GM18519 (cell line): Measurements from ENCODE around the gene HERC2.
"Not testable (repeated sequence)": the region's sequence is repeated elsewhere in the genome, so short reads cannot be mapped to it uniquely, and the experiment has no call there.

Experiments used
- ATAC-seq: cut with Tn5 transposase; IDR thresholded peaks from one replicate; pipeline ENCODE4 v1.9.1; 2021; ENCODE audit warnings: mild to moderate bottlenecking, moderate library complexity; ENCODE audit not compliant: unreplicated experiment, low FRiP score

HERC2 gene

DNA sequence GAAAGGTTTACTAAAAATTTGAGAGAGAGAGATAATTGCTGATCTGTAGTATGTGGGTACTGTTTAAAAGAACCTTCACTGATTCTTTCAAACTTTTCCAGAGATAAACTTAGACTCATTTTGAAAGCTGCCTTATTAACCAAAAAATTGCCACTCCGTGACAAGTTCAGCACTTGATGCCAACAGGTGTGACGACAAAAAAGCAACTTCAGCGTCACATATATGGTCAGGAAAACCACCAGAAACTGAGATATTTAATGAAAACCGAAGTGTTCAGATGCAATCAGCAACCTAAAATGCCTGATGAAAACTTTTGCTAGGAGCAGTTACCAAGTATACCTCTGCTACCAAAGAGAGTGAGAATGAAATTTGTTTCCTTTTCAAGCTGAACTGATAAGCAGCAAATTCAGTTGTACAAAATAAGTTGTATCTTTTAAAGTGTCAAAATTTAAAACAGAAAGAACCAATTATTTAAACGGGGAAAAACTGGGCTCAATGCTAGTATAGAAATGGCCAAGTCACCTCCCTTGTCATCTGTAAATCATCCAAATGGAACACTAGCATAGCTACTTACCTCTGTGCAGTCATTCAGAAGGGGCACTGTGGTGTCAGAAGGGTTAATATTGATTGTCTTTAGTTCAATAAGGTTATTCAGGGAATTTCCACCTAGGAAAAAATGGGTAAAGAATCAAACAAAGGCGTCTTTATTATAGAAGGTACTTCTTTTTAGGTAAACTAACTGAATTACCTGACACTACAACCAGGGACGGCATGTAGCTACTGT is 131.4 kb downstream of the HERC2 start:
- no peak for ATAC-seq

DNA sequence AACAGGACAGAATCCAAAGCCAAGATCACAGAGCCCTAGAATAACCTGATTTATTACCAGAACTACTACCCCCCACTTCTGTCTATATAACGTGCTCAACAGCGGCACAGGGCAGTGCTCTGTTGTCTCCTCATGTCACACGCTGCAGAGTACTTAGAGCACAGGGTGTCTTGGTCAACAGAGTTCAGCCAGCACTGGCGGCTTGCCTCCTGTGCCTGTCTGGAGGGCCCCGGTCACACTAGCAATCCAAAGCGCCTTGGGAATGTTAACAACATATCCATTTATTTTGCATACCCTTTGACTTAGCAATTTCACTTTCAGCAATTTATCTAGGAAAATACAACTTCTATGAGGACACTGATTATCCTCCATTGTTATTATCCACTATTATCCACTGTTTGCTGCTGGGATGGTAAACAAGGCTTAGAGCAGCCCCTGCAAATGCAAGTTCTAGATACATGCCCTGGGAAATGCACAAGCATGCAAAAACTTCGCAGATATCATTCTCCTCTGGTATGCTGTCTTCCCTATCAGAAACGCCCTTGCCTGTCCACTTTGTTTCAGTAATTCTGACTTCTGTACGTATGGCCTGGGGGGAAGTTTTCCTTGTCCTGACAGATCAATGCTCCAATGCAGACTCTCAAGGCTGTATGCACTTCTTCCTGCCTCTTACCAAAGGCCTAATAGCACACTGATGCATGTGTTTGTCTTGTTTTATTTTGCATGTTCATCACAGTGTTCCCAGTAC is 136.7 kb downstream of the HERC2 start:
- no peak for ATAC-seq

DNA sequence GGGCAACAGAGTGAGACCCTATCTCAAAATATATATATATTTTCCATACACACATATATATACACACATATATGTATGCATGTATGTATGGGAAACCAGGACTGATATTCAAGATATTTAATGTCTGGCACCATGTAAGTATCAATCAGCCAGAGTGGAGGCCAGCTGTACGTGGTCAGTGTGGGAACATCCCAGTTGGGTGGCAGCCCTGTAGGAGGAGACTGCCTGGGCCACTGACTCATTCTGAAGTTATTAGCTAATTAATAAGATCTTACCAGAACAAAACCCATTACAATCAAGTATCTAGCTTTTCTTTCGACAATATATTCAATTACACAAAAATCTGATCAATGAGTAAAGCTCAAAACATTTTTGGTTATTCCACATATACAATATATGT is 137.8 kb downstream of the HERC2 start:
- no peak for ATAC-seq

DNA sequence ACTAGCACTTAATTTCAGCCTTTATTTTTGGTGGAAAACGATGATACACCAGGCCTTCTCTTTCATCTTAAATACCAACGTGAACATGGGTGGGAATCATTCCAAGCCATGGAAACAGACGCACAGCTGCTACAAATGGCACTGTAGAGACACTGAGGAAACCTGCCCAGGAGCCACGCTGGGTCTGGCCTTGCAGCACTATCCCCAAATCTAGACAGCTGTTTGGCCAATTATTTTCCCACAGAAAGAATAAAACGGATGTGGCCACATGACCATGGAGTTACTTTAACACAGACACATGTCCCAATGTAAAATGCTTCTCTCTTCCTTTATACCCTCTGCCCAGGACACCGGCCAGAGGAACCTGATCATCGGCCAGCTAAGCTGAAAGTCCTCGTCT is 139.2 kb downstream of the HERC2 start:
- no peak for ATAC-seq

DNA sequence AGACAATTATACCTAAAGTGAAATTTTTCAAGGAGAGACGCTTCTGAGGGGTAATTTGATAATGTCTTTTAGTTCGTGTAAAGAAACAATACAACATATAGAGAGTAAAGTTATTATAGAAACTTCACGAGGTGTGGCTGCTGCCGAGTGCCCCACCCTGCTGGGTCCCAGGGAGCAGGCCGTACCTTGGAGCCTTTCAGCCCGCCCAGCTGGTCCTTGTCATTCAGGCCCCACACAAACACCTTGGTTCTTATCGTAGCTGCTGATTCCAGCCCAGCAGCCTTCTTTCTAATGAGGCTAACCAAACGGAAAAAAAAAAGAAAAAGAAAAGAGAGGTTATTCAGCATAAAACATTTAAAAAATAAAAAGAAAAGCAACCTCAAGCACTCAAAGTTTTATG is 139.8 kb downstream of the HERC2 start:
- ATAC-seq = no peak

DNA sequence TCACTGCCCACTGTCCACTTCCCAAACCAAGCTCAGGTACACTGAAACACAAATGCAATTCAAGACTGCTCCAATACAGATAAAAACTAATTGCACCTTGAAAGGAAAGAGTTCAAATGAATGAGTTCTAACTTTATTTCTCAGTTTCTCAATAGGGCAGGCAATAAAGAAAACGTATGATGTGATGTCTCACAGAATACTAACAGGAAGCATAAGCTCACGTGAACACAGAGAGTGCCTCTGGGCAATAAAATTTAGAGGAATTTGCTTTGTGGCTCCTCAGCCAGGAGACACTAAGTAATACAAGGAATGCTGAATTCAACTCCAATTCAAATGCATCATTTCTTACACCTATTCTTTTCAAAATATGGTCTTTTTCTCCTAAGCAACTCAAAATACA is 140.6 kb downstream of the HERC2 start:
- ATAC-seq = no peak

DNA sequence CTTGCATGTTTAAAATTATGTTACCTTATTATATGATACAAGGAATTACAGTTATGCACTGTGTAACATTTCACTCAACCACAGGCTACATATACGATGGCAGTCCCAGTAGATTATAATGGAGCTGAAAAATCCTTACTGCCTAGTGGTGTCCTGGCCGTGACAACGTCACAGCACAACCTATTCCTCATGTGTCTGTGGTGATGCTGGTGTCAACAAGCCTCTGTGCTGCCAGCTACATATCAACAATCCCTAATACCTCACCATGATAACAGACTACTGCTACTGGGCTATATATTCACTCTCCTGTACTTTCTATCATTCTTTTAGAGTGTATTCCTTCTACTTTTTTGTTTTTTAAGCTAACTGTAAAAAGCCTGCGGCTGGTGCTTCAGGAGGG is 142.7 kb downstream of the HERC2 start:
- ATAC-seq = no peak

DNA sequence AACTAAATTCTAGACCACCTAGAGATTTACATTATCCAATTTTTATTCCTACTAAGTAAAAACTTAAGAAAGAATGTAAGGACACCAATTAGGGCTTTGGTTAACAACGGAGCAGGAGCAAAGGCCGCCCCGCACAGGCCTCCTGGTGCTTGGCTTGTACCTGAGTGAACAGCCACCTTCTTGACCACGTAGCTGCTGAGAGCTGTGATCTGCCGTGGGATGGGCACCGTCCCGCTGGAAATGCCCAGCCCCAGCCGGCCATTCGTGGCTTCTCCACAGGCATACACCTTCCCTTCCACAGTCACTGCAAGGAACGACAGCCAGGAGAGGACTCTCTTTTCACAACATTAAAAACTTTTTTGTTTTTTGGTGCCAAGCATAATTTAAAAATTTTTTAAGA is 143.3 kb downstream of the HERC2 start:
- no peak for ATAC-seq

DNA sequence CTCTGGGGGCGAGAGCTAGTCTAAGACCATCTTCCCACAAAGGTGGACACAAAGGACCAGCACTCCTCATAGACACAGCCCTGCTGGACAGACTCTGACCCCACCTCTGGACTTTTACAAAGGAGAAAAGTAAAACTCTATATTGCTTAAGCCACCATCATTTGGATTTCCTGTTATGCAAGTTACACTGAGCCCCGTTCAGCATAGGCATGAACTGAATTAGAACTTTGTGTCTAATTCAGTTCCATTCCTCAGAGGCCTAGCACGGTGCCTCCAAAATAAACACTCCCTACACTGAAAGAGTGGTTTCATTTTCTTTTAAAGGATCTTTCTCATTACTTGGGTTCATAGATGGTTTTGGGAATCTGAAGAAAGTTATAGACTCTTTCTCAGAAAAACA is 143.7 kb downstream of the HERC2 start:
- ATAC-seq = no peak

DNA sequence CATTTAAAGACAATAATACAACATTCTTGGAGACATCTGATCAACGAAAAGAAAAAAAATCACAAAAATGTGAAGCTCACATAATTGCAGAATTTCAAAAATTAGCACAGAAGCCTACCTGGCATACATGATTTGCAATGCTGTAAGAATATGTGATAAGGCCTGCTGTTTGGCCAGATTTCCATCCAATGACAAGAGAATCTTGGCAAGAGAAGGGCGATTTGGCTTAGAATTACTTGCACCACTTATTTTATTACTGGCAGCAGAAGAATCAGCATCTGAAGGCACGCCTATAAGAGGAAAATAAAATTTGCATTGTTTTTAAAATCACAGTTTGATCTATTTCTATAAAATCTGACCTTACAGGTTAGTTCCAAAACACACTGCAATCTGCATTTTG is 152.6 kb downstream of the HERC2 start:
- ATAC-seq = no peak

DNA sequence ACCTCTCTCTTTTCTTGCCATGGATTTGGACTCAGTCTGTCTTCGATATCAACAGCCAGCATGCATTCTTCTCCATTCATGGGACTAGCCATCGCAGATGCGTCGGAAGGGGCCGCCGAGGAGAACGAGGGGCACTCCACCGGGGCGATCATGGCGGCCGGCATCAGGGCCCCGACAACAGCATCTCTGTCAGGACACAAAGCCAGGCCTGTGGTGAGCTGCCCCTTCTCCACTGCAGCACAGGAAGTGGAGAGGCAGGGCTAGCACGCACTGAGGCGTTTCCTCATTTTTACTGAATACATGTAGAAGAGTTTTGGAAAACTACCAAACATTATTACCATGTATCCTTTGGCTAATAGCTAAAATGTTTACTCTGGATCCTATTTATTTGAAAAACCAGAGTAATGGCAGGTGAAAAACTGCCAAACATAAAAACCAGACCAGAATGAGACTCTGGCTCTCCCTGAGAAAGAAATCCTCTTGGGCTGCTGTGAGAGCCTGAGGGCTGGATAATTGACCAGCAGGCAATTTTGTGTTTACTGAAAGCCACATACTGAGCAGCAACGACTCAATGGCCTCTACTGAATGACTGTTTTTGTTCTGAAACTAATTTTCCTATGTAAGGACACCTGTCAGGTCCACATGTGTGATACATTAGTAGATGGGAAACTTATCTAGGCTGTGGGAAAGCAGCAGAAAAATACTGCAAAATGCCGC is 153.4 kb downstream of the HERC2 start:
- not testable (repeated sequence) for ATAC-seq

DNA sequence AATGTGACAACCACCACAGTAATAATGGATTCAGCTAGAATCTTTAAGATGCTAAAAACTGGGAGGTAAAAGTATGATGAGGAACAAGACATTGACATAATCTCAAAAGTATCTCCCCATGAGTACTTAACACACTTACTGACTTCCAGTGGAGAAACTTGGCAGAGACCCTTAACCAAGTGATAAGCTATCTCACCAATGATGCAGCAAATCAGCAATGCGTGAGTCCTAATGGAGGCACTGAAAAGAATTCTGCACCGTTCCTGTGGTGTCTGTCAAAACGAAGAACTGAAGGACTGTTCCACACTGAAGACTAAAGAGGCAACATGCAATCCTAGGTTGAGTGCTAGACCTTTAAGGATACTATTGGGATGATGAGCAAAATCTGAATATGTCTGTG is 154.9 kb downstream of the HERC2 start:
- ATAC-seq = no peak

DNA sequence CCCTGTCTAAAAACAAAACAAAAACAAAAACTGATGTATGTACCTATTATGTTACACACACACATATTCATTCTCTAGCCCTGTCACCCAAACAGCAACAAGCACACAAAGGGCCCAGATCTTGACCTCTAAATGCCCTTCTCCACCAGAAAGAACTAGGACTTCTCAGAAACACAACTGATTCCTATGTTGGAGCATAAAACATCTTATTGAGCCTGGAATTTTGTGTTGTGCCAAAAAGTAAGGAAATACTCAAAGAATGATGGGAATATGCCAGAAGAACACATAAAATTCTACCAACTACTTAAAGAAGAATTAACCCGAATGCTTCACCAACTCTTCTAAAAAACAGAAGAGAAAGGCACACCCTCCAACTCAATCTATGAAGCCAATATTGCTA is 156.2 kb downstream of the HERC2 start:
- no peak for ATAC-seq

DNA sequence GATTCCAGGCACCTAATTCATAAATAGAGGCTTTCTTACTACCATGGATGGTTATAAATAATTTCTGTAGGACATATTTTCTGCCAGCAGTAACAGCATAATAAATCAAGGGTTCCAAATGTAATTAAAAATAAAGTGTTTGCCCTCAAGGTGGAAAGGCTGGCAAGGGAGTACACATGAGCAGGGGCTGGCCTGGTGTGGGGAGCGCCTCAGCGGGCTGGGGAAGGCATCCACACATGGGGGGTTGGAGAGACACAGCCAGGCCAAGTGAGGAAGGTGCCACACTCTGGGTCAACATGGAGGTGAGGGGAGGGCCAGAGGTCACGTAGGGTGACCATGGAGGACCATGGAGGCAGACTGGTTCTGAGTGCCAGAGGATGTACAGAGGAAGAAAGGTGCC is 157.1 kb downstream of the HERC2 start:
- ATAC-seq = no peak

DNA sequence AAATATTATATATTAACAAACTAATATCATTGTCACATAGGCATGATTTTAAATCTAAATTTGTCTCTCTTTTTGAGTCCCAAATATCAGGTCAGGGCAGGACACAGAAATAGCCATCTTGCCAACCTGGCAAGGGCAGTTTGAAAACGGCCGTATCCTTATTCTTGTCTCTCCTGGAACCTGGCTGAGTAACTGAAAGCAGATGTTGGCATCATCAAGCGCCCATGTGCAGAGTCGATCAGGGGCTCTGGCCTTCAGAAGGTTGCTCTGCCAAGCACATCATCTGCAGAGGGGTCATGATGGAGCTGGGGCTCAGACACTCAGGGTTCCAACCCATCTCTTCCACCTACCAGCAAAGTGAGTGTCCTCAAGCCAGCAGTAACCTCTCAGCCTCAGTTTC is 167.7 kb downstream of the HERC2 start:
- no peak for ATAC-seq

DNA sequence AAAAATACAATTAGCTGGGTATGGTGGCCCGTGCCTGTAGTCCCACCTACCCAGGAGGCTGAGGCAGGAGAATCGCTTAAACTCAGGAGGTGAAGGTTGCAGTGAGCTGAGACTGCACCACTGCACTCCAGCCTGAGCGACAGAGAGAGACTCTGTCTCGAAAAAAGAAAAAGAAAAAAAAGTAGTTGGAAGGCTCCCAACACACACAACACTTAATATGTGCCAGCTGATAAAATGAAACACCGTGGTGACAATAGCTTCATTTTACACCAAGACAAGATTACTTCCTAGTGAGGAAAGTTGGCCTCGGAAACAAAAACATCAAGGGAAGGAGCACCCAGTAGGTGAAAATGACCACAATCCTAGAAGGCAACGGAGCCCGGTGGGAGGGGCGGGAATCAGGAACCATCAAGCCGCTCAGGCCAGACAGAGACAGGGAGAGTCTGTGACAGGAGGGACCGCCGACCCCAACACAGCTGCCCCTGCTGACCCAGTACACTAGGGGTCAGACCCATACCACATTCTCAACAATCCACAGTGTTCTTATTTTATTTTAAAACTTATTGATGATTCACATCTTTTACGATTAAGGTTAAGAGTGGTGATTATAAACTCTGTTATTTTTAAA is 168.4 kb downstream of the HERC2 start:
- no peak for ATAC-seq

DNA sequence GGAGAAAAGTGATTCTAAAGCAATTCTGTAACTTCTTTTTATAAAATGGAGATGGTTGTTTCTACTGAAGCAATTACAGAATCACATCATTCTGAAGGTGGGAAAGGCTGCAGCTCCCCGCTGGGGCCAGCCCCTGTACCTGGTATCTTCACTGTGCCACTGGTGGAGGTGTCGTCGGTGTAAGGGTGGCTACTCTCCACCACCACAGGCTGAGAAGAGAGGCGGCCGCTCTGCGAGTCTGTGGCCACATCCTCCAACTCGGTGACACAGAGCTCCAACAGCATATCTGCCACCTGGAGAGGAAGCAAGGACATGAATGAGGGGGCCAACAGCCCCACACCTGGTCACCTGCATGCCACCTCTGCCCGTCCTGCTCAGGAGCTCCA is 169.4 kb downstream of the HERC2 start:
- ATAC-seq = not testable (repeated sequence)

DNA sequence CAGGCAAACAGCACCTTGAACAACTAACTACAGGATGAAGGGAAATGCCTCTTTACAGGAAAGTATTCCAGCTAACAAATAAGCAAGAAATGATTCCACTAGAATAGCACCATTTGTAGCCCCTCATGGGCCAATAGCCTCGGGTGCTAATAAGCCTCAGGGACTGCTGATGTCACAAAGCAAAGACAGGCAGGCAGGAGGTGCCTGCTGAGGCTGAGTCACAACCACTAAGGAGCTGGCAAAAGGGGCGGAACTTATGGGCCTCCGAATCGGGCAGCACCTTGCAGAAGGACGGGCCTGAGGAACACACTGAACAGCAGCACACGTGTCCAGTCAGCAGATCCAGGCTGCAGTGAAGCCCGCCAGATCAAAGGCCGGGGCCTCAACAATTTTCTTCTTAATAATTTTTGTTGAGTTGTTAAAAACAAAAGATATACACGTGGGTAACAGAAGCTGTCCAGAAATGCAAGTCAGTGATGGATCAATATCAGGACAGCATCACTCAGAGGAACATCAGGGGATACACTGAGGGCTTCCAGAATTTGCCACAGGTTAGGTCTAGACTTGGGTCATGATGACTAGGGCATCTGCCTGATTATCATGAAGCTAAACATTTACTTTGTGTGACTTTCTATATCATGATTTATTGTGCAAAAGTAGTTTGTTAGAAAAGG is 170.0 kb downstream of the HERC2 start:
- not testable (repeated sequence) for ATAC-seq

DNA sequence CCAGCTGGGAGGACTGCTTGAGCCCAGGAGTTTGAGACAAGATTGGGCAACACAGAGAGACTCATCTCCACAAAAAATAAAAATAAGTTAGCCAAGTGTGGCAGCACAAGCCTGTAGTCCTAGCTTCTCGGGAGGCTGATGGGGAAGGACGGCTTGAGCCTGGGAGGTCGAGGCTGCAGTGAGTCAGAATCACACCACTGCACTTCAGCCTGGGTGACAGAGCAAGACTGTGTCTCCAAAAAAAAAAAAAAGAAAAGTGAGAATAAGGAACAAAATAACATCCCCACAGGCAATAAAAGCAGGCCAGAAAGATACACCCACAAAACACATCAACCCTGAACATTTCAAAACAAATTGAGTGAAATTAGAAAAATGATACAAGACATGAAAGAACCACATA is 174.2 kb downstream of the HERC2 start:
- ATAC-seq = no peak

DNA sequence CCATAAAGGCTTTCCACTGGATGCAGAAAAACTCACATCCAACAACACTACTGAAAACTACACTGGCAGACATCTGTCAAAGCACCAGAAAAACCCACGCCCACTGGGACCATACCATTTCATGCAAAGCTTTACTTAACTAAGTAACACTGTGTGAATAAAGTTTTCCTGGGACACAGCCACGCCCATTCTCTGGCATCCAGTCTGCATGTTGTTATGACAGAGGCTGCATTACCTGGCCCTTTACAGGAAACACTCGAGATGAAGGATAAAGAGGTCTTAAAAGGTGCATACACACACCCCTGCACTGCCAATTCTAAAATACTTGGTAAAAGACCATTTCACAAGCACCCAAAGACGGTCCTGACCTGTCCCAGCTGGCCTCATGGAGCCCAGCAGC is 176.6 kb downstream of the HERC2 start:
- ATAC-seq = not testable (repeated sequence)

DNA sequence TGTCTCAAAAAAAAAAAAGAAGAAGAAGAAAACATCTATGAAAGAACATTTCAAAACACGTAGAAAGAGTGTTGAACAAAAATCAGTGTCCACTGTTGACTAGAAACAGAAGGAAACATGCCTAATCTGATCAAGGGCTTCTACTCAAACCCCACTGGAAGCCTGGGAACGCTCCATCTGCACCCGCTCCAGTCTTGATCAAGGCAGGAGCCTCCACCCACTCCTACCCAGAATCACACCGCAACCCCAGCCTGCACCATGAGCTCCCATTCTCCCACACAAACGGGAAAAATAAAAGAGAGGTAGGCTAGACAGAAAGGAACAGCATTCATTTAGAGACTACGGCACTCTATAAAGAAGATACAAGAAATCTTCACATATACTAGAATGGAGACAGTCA is 181.9 kb downstream of the HERC2 start:
- no peak for ATAC-seq
